ENCODE data around the gene SPEF2.

DNA sequence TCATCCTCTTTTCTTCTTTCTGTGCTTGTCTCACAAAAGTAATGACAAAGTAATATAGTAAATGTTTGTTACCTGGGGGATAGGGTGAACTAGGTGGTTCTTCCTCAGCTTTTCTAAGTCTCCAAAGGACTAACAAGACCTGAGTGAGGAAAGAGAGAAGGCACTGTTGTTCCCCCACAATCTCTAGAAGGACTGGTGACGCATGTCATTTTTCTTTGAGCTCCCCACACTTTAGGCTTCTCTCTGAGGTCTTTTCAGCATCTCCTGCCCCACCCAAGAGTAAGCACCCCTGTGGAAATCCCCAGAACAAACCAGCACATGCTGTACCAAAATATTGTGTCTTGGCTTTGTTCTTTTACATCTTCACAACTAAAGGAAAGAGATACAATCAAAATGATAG is 236.6 kb downstream of the SPEF2 start:
- TF ChIP-seq, protein P1, sequence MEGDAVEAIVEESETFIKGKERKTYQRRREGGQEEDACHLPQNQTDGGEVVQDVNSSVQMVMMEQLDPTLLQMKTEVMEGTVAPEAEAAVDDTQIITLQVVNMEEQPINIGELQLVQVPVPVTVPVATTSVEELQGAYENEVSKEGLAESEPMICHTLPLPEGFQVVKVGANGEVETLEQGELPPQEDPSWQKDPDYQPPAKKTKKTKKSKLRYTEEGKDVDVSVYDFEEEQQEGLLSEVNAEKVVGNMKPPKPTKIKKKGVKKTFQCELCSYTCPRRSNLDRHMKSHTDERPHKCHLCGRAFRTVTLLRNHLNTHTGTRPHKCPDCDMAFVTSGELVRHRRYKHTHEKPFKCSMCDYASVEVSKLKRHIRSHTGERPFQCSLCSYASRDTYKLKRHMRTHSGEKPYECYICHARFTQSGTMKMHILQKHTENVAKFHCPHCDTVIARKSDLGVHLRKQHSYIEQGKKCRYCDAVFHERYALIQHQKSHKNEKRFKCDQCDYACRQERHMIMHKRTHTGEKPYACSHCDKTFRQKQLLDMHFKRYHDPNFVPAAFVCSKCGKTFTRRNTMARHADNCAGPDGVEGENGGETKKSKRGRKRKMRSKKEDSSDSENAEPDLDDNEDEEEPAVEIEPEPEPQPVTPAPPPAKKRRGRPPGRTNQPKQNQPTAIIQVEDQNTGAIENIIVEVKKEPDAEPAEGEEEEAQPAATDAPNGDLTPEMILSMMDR (IDR thresholded peaks at IDR 0.05; ENCODE audit: low read depth, low read length, poor library complexity, severe bottlenecking) = no peak
- TF ChIP-seq EZH2phosphoT487 (IDR thresholded peaks at IDR 0.05; ENCODE audit: borderline replicate concordance, low read length) = no peak

All from DOHH2 (cell line).